SK-N-MC (cell line): ENCODE measurements around the gene KBTBD7.

ENCODE experiments used
- DNase-seq: peaks from one replicate; pipeline ENCODE4 v3.0.0-alpha.2; 2011; ENCODE audit warnings: low read depth, low spot score
- H3K27ac ChIP-seq: fragments of 200-600 bp; sonication (generic); 2 replicates; pipeline ENCODE4 v1.5.1; 2016; ENCODE audit warnings: mixed run types
- H3K36me3 ChIP-seq: fragments of 200-600 bp; sonication (generic); 2 replicates; pipeline ENCODE4 v1.6.1; 2017; ENCODE audit warnings: antibody characterized with exemption, low read length, mixed read lengths; ENCODE audit not compliant: insufficient read depth
- H3K4me3 ChIP-seq: fragments of 200-600 bp; sonication (generic); 2 replicates; pipeline ENCODE4 v1.5.1; 2016
- H3K9ac ChIP-seq: fragments of 200-600 bp; sonication (generic); 2 replicates; pipeline ENCODE4 v1.8.0; 2017; ENCODE audit warnings: mixed run types, mixed read lengths; ENCODE audit not compliant: insufficient read length
- H3K9me3 ChIP-seq: fragments of 200-600 bp; sonication (generic); 2 replicates; pipeline ENCODE4 v1.6.1; 2017; ENCODE audit warnings: low read depth, mild to moderate bottlenecking, antibody characterized with exemption, low read length, moderate library complexity, mixed read lengths
- EZH2 ChIP-seq: fragments of 200-600 bp; sonication (generic); IDR thresholded peaks from one replicate; pipeline ENCODE4 v1.6.1; 2017; ENCODE audit warnings: antibody characterized with exemption
- FOXP2 ChIP-seq: optimal IDR thresholded peaks from 2 replicates; pipeline ENCODE3; 2011; ENCODE audit warnings: mild to moderate bottlenecking, moderate library complexity; ENCODE audit not compliant: insufficient read depth; ENCODE audit errors: extremely low read length, control extremely low read depth
- POLR2AphosphoS5 ChIP-seq: IDR thresholded peaks from 2 replicates; pipeline ENCODE4 v1.6.1; 2012; ENCODE audit warnings: mild to moderate bottlenecking, low read depth, low read length, borderline replicate concordance

The KBTBD7 gene, protein sequence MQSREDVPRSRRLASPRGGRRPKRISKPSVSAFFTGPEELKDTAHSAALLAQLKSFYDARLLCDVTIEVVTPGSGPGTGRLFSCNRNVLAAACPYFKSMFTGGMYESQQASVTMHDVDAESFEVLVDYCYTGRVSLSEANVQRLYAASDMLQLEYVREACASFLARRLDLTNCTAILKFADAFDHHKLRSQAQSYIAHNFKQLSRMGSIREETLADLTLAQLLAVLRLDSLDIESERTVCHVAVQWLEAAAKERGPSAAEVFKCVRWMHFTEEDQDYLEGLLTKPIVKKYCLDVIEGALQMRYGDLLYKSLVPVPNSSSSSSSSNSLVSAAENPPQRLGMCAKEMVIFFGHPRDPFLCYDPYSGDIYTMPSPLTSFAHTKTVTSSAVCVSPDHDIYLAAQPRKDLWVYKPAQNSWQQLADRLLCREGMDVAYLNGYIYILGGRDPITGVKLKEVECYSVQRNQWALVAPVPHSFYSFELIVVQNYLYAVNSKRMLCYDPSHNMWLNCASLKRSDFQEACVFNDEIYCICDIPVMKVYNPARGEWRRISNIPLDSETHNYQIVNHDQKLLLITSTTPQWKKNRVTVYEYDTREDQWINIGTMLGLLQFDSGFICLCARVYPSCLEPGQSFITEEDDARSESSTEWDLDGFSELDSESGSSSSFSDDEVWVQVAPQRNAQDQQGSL

DNA sequence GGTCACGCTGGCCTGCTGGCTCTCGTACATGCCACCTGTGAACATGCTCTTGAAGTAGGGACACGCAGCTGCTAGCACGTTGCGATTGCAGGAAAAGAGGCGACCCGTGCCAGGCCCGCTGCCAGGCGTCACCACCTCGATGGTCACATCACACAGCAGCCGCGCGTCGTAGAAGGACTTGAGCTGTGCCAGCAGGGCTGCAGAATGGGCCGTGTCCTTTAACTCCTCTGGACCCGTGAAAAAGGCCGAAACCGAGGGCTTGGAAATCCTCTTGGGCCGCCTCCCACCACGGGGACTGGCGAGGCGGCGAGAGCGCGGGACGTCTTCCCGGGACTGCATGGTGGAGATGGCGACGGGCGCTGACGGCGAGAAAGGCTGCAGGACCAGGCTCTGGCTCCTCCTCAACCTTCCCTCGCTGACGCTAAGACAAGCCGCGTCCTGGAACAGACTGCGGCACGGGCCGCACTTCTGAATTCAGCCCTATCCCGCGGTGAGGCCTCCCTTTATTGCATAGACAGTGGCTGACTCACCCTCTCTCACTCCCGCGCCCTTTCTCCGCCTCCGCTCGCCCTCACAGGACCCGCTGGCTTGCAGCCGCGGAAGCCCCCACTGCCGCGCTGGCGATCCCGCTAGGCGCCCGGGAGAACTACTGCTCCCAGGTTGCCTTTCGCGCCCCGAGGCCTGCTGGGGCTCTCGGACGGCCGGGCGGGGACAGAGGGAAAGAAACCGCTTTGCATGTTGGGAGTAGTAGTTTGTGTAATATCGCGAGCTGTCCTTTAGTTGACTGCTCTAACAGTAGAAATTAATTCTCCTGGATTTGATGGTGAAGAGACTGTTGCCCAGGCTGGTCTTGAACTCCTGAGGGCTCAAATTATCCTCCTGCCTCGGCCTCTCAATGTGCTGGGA is at the start of gene KBTBD7:
KBTBD7 (minus strand) TSS at position 651 of the 906 bp plus-strand sequence; CDS start at position 339, 312 bp downstream.
- no peak for TF ChIP-seq POLR2AphosphoS5
- TF ChIP-seq EZH2: no peak
- TF ChIP-seq FOXP2: no peak
- no peak for DNase-seq

DNA sequence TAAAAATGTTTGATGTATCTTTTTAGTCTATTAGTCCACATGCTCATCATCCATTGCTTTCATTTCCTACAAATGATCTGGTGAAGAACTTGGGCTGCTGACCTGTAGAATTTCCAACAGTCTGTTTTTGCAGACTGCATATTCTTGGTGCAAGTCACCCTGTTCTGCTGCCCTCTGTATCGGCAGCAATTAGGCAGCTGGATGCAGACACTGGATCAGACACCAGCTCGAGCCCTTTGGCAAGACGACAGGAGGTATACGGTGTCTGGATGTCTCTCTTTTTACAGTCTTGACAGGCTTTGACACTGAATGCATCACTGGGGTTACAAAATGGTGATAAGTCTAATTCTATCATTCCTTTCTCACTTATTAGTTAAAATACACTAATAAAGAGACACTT is 47.3 kb upstream of the KBTBD7 start:
- Histone ChIP-seq H3K4me3 (no peak overlapping the region), H3K9me3 (no peaks in the 10 kb centered on the region), H3K9ac (no peak overlapping the region), H3K36me3 (peaks cover 3% of the 10 kb centered on the region; the same call in 1 of the 2 replicates), H3K27ac (no peak overlapping the region)
- TF ChIP-seq EZH2 (no peak), FOXP2 (no peak), POLR2AphosphoS5 (no peak)
- no peak for DNase-seq

More for the DNA sequence above, at the start of gene KBTBD7:
- Histone ChIP-seq H3K4me3 (peak within 1 kb of the TSS; percentile 78), H3K36me3 (0 out of 2 replicates have a peak, but pooled peaks cover 5% of the 10 kb centered on the region), H3K9ac (peak within 1 kb of the TSS; percentile 73), H3K27ac (no peak within 1 kb of the TSS; the same call in 1 of the 2 replicates), H3K9me3 (0 out of 2 replicates have a peak, but pooled peaks cover 3% of the 10 kb centered on the region)

DNA sequence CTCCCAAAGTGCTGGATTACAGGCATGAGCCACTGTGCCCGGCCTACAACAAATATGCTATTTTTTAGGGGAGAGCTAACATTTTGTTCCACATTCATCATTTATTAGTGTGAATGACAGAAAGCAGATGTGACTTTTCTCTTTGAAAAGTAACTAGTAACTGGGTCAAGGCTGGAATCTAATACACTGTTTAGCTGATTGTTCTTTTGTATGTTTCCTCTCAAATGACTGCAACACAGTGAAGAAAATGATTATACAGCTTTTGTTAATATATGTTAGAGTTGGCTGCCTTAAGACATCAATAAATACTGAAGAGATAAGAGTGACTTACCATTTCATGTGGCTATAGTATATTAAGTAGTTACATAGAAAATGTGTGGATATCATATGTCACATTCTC is 42.0 kb upstream of the KBTBD7 start:
- H3K9ac ChIP-seq: no peak overlapping the region
- no peak for DNase-seq
- H3K4me3 ChIP-seq: no peak overlapping the region
- H3K27ac ChIP-seq: no peak overlapping the region
- H3K9me3 ChIP-seq: no peaks in the 10 kb centered on the region
- TF ChIP-seq FOXP2 (no peak), EZH2 (no peak), POLR2AphosphoS5 (no peak)
- H3K36me3 ChIP-seq: peaks cover 3% of the 10 kb centered on the region; the same call in 1 of the 2 replicates

DNA sequence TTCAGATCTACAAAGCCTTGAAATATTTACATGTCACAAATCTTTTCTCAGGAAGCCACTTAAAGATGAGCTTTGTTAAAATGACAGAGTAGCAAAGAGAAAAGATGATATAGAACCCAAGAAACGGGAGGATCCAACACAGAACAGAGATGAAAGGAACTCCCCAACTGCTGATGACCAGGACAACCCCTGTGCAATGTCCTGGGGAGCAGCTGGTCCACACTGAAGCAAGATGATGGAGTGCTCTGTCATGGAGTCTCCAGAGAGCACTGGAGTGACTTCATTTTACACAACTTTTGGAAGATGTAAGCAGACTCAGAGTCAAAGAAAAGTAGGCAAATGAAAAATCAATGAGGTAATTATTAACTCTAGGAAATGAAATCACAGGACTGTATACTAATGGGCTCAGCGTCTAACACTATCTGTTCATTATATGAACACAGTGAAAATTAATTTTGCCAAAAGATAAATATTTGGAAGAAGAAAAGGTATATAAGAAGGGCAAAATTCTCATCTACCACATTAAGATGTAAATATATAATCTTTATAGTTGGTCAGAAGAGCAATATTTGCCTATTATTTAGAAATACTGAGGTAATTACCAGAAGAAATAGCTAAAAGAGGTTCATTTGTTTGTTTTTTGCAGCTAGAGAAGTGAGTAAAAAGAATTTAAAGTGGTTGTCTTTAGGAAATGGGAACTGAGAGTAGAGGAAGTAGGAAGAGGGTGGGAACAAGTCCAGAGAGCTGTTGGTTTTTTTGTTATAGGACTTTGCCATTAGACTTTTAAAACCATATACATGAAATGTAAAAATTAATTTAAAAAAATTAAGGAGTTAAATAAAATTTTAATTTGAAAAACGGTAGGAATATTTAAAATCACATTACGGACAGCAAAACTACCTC is 38.5 kb upstream of the KBTBD7 start:
- peaks cover 5% of the 10 kb centered on the region; the same call in 1 of the 2 replicates for H3K36me3 ChIP-seq
- no peaks in the 10 kb centered on the region for H3K9me3 ChIP-seq
- no peak overlapping the region for H3K27ac ChIP-seq
- H3K4me3 ChIP-seq: no peak overlapping the region
- H3K9ac ChIP-seq: no peak overlapping the region
- DNase-seq: no peak
- TF ChIP-seq FOXP2 (no peak), EZH2 (no peak), POLR2AphosphoS5 (no peak)

DNA sequence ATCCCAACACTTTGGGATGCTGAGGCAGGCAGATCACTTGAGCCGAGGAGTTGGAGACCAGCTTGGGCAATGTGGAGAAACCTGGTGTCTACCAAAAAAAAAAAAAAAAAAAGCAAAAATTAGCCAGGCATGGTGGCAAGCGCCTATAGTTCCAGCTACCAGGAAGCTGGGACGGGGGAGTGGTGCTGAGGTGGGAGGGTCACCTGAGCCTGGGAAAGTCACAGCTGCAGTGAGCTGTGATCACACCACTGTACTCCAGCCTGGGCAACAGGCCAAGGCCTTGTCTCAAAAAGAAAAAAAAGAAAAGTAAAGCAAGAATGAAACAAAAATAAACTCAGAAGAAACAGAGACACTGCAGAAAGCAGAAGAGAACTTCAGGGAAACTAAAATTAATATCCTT is 37.4 kb upstream of the KBTBD7 start:
- peaks cover 5% of the 10 kb centered on the region; the same call in 1 of the 2 replicates for H3K36me3 ChIP-seq
- no peak overlapping the region for H3K4me3 ChIP-seq
- TF ChIP-seq POLR2AphosphoS5 (no peak), FOXP2 (no peak), EZH2 (no peak)
- H3K27ac ChIP-seq: no peak overlapping the region
- H3K9ac ChIP-seq: no peak overlapping the region
- H3K9me3 ChIP-seq: no peaks in the 10 kb centered on the region
- no peak for DNase-seq

DNA sequence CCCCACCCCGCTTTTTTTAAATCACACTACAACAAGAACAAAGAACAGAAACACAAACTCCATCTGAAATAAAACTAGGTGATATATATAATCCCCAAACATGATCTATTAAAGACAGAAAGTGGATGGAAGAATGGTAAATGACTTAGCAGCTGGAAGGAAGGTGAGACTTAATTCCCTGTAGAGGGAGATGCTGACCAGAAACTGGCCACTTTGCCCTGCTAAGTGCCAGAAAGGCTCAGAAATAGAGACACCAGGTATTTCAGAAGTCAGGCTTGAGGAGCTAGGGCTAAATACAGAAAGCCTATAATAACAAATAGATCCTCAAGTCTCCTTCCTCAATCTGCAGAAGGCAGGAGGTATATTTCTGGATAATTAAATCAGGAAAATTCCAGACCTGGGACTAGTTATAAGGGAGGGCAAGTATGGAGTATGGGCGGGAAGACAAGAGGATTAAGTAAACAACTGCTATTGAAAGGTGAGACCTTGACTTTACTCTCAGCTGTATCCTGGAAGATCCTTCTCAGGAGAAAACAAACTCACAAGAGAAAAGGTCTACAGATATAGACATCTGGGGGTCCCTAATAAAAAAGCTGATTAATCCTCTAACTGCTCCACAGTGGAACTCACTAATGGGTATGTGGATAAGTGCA is 36.8 kb upstream of the KBTBD7 start:
- Histone ChIP-seq H3K9me3 (no peaks in the 10 kb centered on the region), H3K27ac (no peak overlapping the region), H3K9ac (no peak overlapping the region), H3K36me3 (peaks cover 5% of the 10 kb centered on the region; the same call in 1 of the 2 replicates), H3K4me3 (no peak overlapping the region)
- TF ChIP-seq FOXP2: no peak
- no peak for TF ChIP-seq EZH2
- no peak for TF ChIP-seq POLR2AphosphoS5
- DNase-seq: no peak
